HG03571 (cell line): ENCODE data around the gene NEUROD1.

Source experiments
- ATAC-seq: cut with Tn5 transposase; IDR thresholded peaks from one replicate; pipeline ENCODE4 v1.9.1; 2021; ENCODE audit not compliant: unreplicated experiment

Gene NEUROD1

GRCh38 chr2:181680937-181681811 lies 857 bp upstream of the NEUROD1 start:
- no peak for ATAC-seq

GRCh38 chr2:181679544-181679979 lies 755 bp downstream of the NEUROD1 start:
- no peak for ATAC-seq

- no peak for ATAC-seq
Observed at GRCh38 chr2:181678861-181679543, 1.3 kb downstream of the NEUROD1 start.

- ATAC-seq, result no peak
Observed at GRCh38 chr2:181677912-181678586, 2.3 kb downstream of the NEUROD1 start.

- no peak for ATAC-seq
Observed at GRCh38 chr2:181675254-181675653, 5.1 kb downstream of the NEUROD1 start.

- no peak for ATAC-seq
Observed at GRCh38 chr2:181674461-181674860, 5.9 kb downstream of the NEUROD1 start.

GRCh38 chr2:181673173-181673572 lies 7.1 kb downstream of the NEUROD1 start:
- no peak for ATAC-seq

GRCh38 chr2:181672255-181673008 lies 7.9 kb downstream of the NEUROD1 start:
- ATAC-seq, result peak; percentile 88

- no peak for ATAC-seq
Observed at GRCh38 chr2:181670632-181671031, 9.7 kb downstream of the NEUROD1 start.

- ATAC-seq, result no peak
Observed at GRCh38 chr2:181667234-181667633, 13.1 kb downstream of the NEUROD1 start.

- no peak for ATAC-seq
Observed at GRCh38 chr2:181662287-181662686, 18.0 kb downstream of the NEUROD1 start.

- no peak for ATAC-seq
Observed at GRCh38 chr2:181660181-181660580, 20.1 kb downstream of the NEUROD1 start.

- no peak for ATAC-seq
Observed at GRCh38 chr2:181658444-181658843, 21.9 kb downstream of the NEUROD1 start.

- ATAC-seq, result no peak
Observed at GRCh38 chr2:181657379-181657778, 22.9 kb downstream of the NEUROD1 start.

- peak; percentile 90 for ATAC-seq
Observed at GRCh38 chr2:181656450-181657291, 23.6 kb downstream of the NEUROD1 start, which contains the start of gene CERKL. TSS of gene CERKL (minus strand) at chr2:181657105. CDS start at chr2:181657006, 99 bp downstream.

GRCh38 chr2:181655519-181655918 lies 24.8 kb downstream of the NEUROD1 start:
- ATAC-seq, result no peak

- ATAC-seq, result no peak
Observed at GRCh38 chr2:181649436-181649979, 30.8 kb downstream of the NEUROD1 start.

GRCh38 chr2:181648478-181649155 lies 31.7 kb downstream of the NEUROD1 start:
- no peak for ATAC-seq

GRCh38 chr2:181646415-181646987 lies 33.8 kb downstream of the NEUROD1 start:
- peak; percentile 61 for ATAC-seq
